Adrenal gland (tissue), 12 donors: Measurements from ENCODE around the gene GALR3. TPM values are rescaled to one million over a fixed set of nuclear protein-coding genes. Genes with fewer than 3 reads are reported as not detected.

Experiments used
- DNase-seq, 7 donors: peaks; one replicate each; pipeline ENCODE4 v3.0.0-alpha.2; 2019 to 2020
- H3K27ac ChIP-seq, 5 donors: fragments of 200-600 bp; sonication (generic) in 4 of 5; 1 replicate in 3 of 5; 2 replicates in 2 of 5; pipeline versions ENCODE4 v1.5.1 to v1.8.0; 2016 to 2020; ENCODE audit warnings: mild to moderate bottlenecking in 1 of 5
- H3K27me3 ChIP-seq: fragments of 200-600 bp; 2 replicates; pipeline ENCODE4 v1.8.0; 2021
- H3K36me3 ChIP-seq, 2 donors: fragments of 200-600 bp; replicated peaks in 1 of 2; 1 replicate in 1 of 2; 2 replicates in 1 of 2; pipeline versions ENCODE4 v1.5.1 to v1.8.0; 2018 to 2022
- H3K4me1 ChIP-seq, 2 donors: fragments of 200-600 bp; replicated peaks in 1 of 2; 1 replicate in 1 of 2; 2 replicates in 1 of 2; pipeline versions ENCODE4 v1.5.1 to v1.8.0; 2018 to 2021
- H3K4me3 ChIP-seq, 4 donors: fragments of 200-600 bp; sonication (generic) in 3 of 4; one replicate each; pipeline ENCODE4 v1.5.1; 2016 to 2018
- H3K9me3 ChIP-seq, 3 donors: fragments of 200-600 bp; sonication (generic) in 1 of 3; replicated peaks in 1 of 3; 1 replicate in 2 of 3; 2 replicates in 1 of 3; pipeline versions ENCODE4 v1.5.1 to v1.8.0; 2016 to 2021
- POLR2A ChIP-seq, 2 donors: fragments of 450-650 bp; IDR thresholded peaks; one replicate each; pipeline ENCODE4 v1.6.1; 2017; ENCODE audit warnings: antibody characterized with exemption in 2 of 2, mild to moderate bottlenecking in 2 of 2, moderate library complexity in 1 of 2
- WGBS, 4 donors: extraction: QIAGEN DNeasy Blood & Tissue Kit in 2 of 4; methylation state at CpG; one replicate each; pipeline versions ENCODE4 v1.1.5 to v1.1.7; 2013 to 2017; 5-methylcytosine and 5-hydroxymethylcytosine counted together
- intact Hi-C, 2 donors: fragments of 100-400 bp; cut with DNase I; formaldehyde crosslinking; loops; one replicate each; pipeline versions ENCODE4 v1.14.1 to v1.15.0; 2022 to 2023
- polyA plus RNA-seq, 3 donors: library from polyadenylated mRNA; stranded (reverse); fragments of 200-250 nt in 2 of 3; fragments of 350-450 nt in 1 of 3; fragmentation: Illumina TruSeq in 1 of 3; extraction: RNeasy Lipid Tissue Mini Kit (QIAGEN cat#74804) in 1 of 3; gene quantifications; one replicate each; pipeline ENCODE4 v1.2.3, GENCODE V29; 2013 to 2014
- total RNA-seq, 9 donors: library from RNA; depleted of rRNA in 4 of 9; stranded (reverse); fragments of >200 nt in 4 of 9; fragments of 120-200 nt in 1 of 9; fragmentation: NEBNext Ultra II Directional in 1 of 9; extraction: Animal tissue kit (Norgen Biotek cat#: 25700) in 1 of 9; gene quantifications; one replicate each; pipeline versions ENCODE4 v1.1.0 to v1.2.4, GENCODE V29; 2013 to 2023
- TF ChIP-seq, protein P1 (sequence below), 6 experiments: fragments of 450-650 bp in 4 of 6; fragments of 200-600 bp in 2 of 6; sonication (generic) in 1 of 6; IDR thresholded peaks; 1 replicate in 5 of 6; 2 replicates in 1 of 6; pipeline versions ENCODE4 v1.5.1 to v1.8.0; 2016 to 2021; ENCODE audit warnings: antibody characterized with exemption in 6 of 6, mild to moderate bottlenecking in 2 of 6, moderate library complexity in 1 of 6
- donor health status: healthy with polysubstance abuse.
- donor health status: Bipolar disorder and iron deficiency.
- donor health status: DM: yes; HTN: yes; CAD: no.
- donor health status: DM: no; HTN: no; CAD: no.
- donor health status: DM: no; HTN: no; CAD: no.
- donor health status: DM: yes; HTN: yes; CAD: no.

Gene GALR3
- total and polyA plus RNA-seq, 12 donors, result 0.19 to 0.33 TPM; not detected in 10

DNA sequence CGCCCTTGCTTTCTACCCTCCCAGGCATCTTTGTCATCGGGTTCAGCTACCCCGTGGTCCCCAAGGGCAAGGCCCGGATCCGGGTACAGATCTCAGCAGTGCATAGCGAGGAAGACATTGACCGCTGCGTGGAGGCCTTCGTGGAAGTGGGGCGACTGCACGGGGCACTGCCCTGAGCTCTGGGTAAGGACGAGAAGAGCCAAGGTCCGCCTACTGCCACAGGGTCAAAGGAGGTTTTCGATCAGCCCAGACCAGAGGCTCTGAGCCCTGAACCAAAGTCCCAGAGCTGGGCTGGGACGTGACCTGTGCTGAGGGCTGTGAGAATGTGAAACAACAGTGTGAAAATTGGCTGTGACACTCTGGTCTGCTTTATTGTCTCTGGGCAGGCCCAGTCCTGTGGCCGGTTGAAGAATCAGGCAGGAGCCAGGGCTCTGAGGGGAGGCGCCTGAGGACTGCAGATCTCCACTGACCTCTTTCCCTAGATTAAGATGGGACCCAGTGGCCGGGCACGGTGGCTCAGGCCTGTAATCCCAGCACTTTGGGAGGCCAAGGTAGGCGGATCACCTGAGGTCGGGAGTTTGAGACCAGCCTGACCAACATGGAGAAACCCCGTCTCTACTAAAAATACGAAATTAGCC lies 6.5 kb upstream of the GALR3 start:
- WGBS, 4 donors, result 80 to 85% (median 82%) methylated on average over 15 to 23 of the region's 23 CpGs
- no peaks in the 10 kb centered on the region for H3K27me3 ChIP-seq
- peaks cover 0 to 6% of the 10 kb centered on the region in 2 donors for H3K36me3 ChIP-seq
- intact Hi-C loops, result loop anchor here (5.0 to 10.0 kb wide), 3 partner anchors 46 to 148 kb away; no protein-coding TSS in a partner anchor
- no peak overlapping the region for H3K27ac ChIP-seq
- no peak overlapping the region for H3K4me3 ChIP-seq
- H3K9me3 ChIP-seq, result no peaks in the 10 kb centered on the region
- no peak for DNase-seq
- TF ChIP-seq, protein P1, sequence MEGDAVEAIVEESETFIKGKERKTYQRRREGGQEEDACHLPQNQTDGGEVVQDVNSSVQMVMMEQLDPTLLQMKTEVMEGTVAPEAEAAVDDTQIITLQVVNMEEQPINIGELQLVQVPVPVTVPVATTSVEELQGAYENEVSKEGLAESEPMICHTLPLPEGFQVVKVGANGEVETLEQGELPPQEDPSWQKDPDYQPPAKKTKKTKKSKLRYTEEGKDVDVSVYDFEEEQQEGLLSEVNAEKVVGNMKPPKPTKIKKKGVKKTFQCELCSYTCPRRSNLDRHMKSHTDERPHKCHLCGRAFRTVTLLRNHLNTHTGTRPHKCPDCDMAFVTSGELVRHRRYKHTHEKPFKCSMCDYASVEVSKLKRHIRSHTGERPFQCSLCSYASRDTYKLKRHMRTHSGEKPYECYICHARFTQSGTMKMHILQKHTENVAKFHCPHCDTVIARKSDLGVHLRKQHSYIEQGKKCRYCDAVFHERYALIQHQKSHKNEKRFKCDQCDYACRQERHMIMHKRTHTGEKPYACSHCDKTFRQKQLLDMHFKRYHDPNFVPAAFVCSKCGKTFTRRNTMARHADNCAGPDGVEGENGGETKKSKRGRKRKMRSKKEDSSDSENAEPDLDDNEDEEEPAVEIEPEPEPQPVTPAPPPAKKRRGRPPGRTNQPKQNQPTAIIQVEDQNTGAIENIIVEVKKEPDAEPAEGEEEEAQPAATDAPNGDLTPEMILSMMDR (IDR thresholded peaks at IDR 0.05), result no peak
- no peak for TF ChIP-seq POLR2A (IDR thresholded peaks at IDR 0.05)
- H3K4me1 ChIP-seq, result peaks cover 15 to 18% of the 10 kb centered on the region in 2 donors

DNA sequence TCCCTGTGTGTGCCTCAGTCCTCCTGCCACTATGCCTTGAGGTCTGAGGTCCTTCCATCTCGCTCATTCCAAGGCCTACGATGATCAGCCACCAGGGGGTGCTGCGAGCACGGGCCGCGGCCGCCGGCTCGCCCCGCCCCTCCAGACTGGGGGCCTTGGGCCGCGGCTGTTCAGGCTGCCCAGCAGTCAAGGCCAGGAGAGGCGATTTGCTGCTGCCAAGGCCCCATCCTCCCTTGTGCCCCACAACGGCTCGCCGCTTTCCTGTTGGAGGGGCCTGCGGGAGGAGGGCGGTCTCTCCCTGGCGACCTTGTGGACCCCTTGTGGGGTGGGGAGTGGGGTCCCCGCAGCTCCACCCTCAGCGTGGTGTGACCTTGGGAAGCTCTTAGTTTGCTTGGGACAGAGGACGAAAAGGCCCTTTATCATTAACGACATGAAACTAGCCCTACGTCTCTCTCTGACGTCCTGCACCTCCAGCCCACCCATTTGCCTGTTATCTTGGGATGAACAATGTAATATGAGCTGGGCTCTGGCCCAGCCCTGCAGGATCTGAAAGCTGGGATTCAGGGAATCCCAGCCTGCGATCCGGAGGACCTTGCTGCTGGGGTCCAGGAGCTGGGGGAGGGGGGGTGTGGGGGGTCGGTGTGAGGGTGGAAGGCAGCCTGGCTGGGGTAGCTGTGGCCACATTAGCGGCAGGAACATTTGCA lies 5.3 kb upstream of the GALR3 start:
- no peaks in the 10 kb centered on the region for H3K9me3 ChIP-seq
- no peaks in the 10 kb centered on the region for H3K27me3 ChIP-seq
- TF ChIP-seq POLR2A (IDR thresholded peaks at IDR 0.05), result no peak
- TF ChIP-seq, protein P1 (IDR thresholded peaks at IDR 0.05), result peak; percentile 87 to 98 (median 96)
- 2% methylated on average over 12 to 29 of the region's 29 CpGs for WGBS, 4 donors
- H3K27ac ChIP-seq, result peak overlapping the region; percentile 46 to 92 (median 71)
- DNase-seq, result peak; percentile 86 to 93 (median 90)
- H3K4me1 ChIP-seq, result peaks cover 15 to 18% of the 10 kb centered on the region in 2 donors
- intact Hi-C loops, result loop anchor here (5.0 to 10.0 kb wide), 3 partner anchors 44 to 147 kb away; no protein-coding TSS in a partner anchor
- H3K36me3 ChIP-seq, result peaks cover 0 to 6% of the 10 kb centered on the region in 2 donors
- H3K4me3 ChIP-seq, result peak overlapping the region in 1 of 4 donors; percentile 56

DNA sequence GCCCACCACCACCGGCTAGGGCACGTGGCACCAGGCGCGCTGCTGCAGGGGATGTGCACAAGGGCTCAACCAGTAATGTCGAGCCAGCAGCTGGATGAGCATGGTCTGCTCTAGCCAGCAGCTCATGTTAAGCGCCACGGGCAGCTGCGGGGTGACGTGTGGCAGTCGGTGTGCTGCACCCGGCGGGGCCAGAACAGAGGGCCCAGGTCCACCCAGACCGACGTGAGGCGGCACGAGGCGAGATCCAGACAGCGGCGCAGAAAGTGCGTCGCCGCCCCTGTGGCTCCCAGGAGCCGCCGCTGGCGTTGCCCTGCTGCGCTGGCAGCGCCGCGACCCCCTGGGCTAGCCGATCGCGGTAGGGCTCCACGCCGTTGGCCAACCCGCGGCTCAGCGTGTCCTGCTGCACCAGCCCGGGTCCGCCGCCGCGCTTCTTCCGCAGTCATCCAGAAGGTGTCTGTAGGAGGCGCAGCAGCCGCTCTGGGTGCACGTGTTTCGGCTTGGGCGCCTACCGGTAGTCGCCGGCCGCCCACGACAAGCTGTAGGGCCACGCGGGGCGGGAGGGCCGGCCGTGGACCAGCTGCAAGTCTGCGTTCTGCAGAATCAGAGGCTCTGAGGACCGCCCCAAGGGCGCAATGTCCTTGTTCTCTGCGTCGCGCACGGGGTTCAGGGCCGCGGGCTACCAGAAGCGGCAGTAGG lies 4.6 kb upstream of the GALR3 start:
- 0 to 6% (median 2%) methylated on average over 4 to 68 of the region's 68 CpGs for WGBS, 4 donors
- intact Hi-C loops, result loop anchor here (5.0 to 10.0 kb wide), 3 partner anchors 44 to 146 kb away; no protein-coding TSS in a partner anchor
- Histone ChIP-seq H3K27me3 (no peaks in the 10 kb centered on the region), H3K4me3 (peak overlapping the region in 2 of 4 donors; percentile 16 to 56), H3K4me1 (peaks cover 15 to 18% of the 10 kb centered on the region in 2 donors), H3K27ac (peak overlapping the region; percentile 46 to 92 (median 71)), H3K9me3 (no peaks in the 10 kb centered on the region), H3K36me3 (peaks cover 0 to 6% of the 10 kb centered on the region in 2 donors)
- DNase-seq, result peak; percentile 58 to 82 (median 70)
- TF ChIP-seq, protein P1 (IDR thresholded peaks at IDR 0.05), result peak in 5 of 6 experiments; percentile 14 to 47 (median 25)
- TF ChIP-seq POLR2A (IDR thresholded peaks at IDR 0.05), result peak in 1 of 2 donors; percentile 48

DNA sequence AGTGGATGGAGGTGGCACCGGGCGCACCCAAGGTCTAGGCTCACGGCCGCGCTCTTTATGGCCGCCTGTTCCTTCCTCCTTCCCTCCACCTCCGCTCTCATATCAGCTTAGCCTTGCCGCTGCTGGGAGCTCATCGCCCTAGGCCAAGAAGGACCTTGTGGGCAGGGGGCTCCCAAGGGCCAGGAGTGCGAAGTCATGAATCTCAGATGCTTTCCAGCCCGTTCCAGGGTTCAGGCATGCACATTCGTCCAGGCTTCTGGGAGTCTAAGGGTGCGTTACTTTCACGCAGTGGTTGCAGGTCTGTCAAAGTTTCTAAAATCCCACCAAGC lies 4.1 kb upstream of the GALR3 start:
- Histone ChIP-seq H3K27me3 (no peaks in the 10 kb centered on the region), H3K36me3 (peaks cover 0 to 6% of the 10 kb centered on the region in 2 donors)
- intact Hi-C loops, result loop anchor here (5.0 to 10.0 kb wide), 3 partner anchors 43 to 146 kb away; no protein-coding TSS in a partner anchor

More for the DNA sequence above, 4.1 kb upstream of the GALR3 start:
- no peak for DNase-seq
- Histone ChIP-seq H3K9me3 (no peaks in the 10 kb centered on the region), H3K27ac (peak overlapping the region in 2 of 5 donors; percentile 85 to 92), H3K4me1 (peaks cover 15 to 18% of the 10 kb centered on the region in 2 donors), H3K4me3 (peak overlapping the region in 1 of 4 donors; percentile 56)
- WGBS, 4 donors, result 17 to 24% (median 19%) methylated on average over 11 to 14 of the region's 14 CpGs
- TF ChIP-seq POLR2A (IDR thresholded peaks at IDR 0.05), result no peak
- TF ChIP-seq, protein P1 (IDR thresholded peaks at IDR 0.05), result no peak
